Astrocyte (in vitro differentiated cells and primary cell): Measurements from ENCODE around the gene COL5A3.
A peak's percentile ranks its signal among the peaks of the same experiment; 100 is the strongest.

ENCODE experiments used
- CTCF ChIP-seq: IDR thresholded peaks from 2 replicates; pipeline ENCODE4 v1.5.1; 2011; ENCODE audit warnings: low read depth, mild to moderate bottlenecking, inconsistent platforms, low read length, moderate library complexity; ENCODE audit not compliant: insufficient read depth
- EZH2 ChIP-seq: IDR thresholded peaks from 2 replicates; pipeline ENCODE4 v1.6.1; 2012; ENCODE audit warnings: mild to moderate bottlenecking, low read length, inconsistent platforms; ENCODE audit not compliant: insufficient read depth

DNA sequence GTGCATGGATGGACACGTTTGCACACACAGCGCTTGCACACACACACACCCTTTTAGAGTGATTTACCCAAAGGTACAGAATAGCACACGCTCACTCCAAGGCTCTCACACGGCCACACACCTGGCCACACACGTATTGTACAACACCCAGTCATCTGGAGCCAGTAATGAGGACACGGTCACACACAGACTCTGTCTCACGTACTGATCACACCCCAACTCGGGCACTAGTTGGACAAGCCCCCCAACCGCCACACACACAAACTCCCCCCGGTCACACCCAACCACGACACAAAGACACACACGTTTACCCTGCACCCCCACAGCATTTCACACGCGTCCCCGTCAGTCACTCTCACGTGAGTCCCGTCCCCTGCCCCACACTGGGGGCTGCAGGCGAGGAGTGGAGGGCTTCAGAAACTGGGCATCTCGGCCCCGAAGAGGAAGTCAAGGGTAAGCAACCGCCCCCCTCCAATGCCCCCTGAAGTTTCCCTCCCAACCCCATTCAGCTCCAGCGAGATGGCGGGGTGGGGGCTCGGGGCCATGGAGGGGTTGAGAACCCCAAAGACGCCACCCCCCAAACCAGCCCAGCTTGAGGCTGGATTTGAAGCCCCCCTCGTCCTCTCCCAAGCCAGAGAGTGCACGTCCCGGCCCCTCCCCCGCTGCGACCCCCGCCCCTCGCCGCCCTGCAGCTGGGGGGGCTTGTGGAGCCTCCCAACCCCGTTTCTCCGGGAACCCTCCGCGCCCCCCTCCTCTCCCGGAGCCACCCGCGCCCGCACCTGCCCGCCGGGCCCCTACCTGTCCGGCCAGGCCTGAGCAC is 74.6 kb downstream of the COL5A3 start:
- no peak for TF ChIP-seq CTCF
- TF ChIP-seq EZH2: peak; percentile 81
